A673 (cell line): ENCODE measurements around the gene ZNF184.

Experiments
- CTCF ChIP-seq: fragments of 300-800, 200-600 bp; sonication (generic); conservative IDR thresholded peaks from 2 replicates; pipeline ENCODE4 v1.5.1; 2017; ENCODE audit warnings: low read depth, mild to moderate bottlenecking, antibody characterized with exemption, low read length, moderate library complexity, mixed read lengths
- EZH2 ChIP-seq: fragments of 200-600 bp; sonication (generic); IDR thresholded peaks from 2 replicates; pipeline ENCODE4 v1.6.1; 2017; ENCODE audit warnings: borderline replicate concordance, low read depth, mild to moderate bottlenecking, mixed read lengths, antibody characterized with exemption, low read length; ENCODE audit not compliant: poor library complexity, severe bottlenecking

- TF ChIP-seq CTCF (no peak), EZH2 (no peak)
Observed at GRCh38 chr6:27517238-27517637, 44.3 kb upstream of the ZNF184 start.
